Measurements from ENCODE around the gene CPSF4L.

CPSF4L gene

DNA sequence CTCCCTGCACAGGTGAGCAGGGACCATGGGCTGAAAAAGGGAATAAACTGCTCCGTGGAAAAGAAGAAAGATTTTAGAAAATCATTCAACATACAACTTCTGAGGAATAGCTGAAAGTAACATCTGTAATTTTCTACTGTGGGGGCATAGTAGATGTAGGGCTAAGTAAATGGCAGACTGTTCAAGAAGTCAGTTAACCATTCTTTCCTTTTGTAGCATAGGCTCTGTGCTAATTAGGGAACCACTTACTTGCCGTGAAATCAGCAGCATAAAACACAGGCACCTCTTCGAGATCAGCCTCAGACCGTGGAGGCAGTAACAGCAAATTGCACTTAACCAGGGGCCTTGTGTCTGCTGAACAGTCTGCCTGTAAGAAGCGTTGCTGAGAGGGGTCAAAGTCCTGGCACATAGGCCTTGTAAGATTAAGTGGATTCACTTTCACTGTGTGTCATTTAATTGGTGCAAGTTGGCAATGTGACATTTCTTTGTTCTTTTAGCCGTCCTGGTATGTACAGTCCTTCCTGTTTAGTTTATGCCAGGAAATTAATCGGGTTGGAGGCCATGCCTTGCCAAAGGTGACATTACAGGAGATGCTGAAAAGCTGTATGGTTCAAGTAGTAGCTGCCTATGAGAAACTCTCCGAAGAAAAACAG, 58.4 kb downstream of the CPSF4L start:
- no peak for TF ChIP-seq MYC (IDR thresholded peaks at IDR 0.05; ENCODE audit: low read depth, low read length)
- TF ChIP-seq, protein P1, sequence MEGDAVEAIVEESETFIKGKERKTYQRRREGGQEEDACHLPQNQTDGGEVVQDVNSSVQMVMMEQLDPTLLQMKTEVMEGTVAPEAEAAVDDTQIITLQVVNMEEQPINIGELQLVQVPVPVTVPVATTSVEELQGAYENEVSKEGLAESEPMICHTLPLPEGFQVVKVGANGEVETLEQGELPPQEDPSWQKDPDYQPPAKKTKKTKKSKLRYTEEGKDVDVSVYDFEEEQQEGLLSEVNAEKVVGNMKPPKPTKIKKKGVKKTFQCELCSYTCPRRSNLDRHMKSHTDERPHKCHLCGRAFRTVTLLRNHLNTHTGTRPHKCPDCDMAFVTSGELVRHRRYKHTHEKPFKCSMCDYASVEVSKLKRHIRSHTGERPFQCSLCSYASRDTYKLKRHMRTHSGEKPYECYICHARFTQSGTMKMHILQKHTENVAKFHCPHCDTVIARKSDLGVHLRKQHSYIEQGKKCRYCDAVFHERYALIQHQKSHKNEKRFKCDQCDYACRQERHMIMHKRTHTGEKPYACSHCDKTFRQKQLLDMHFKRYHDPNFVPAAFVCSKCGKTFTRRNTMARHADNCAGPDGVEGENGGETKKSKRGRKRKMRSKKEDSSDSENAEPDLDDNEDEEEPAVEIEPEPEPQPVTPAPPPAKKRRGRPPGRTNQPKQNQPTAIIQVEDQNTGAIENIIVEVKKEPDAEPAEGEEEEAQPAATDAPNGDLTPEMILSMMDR (IDR thresholded peaks at IDR 0.05; ENCODE audit: low read depth, low read length): no peak
- TF ChIP-seq, protein P2, sequence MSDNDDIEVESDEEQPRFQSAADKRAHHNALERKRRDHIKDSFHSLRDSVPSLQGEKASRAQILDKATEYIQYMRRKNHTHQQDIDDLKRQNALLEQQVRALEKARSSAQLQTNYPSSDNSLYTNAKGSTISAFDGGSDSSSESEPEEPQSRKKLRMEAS (IDR thresholded peaks at IDR 0.05; ENCODE audit: low read depth, low read length): no peak
- no peak for TF ChIP-seq POLR2A (IDR thresholded peaks at IDR 0.05; ENCODE audit: extremely low read depth, insufficient read length)
- DNase-seq (ENCODE audit: low read depth): no peak
- no peak overlapping the region for H3K4me3 ChIP-seq (ENCODE audit: low read depth, low read length)

DNA sequence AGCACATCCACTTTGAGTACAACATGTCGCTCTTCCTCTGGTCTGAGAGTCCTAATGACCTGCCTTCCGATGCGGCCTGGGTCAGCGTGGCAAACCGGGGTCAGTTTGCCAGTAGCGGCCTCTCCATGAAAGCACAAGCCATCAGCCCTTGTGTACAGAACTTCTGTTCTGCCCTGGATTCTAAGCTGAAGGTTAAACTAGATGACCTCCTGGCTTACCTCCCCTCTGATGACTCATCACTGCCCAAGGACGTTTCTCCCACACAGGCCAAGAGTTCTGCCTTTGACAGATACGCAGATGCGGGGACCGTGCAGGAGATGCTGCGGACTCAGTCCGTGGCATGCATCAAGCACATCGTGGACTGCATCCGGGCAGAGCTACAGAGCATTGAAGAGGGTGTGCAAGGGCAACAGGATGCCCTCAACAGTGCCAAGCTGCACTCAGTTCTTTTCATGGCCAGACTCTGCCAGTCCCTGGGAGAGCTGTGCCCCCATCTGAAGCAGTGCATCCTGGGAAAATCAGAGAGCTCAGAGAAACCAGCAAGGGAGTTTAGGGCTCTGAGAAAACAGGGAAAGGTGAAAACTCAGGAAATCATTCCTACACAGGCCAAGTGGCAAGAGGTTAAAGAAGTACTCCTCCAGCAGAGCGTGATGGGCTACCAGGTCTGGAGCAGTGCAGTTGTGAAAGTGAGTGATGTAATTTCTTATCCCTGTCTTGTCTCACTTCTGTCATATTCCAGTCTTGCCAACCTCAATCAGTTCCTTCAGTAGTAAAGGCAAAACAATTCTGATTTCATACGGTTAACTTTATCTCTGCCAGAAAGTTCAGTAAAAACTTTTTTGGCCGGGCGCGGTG, 60.2 kb downstream of the CPSF4L start:
- DNase-seq (ENCODE audit: low read depth): peak; percentile 23
- TF ChIP-seq, protein P1 (IDR thresholded peaks at IDR 0.05; ENCODE audit: low read depth, low read length): no peak
- TF ChIP-seq POLR2A (IDR thresholded peaks at IDR 0.05; ENCODE audit: extremely low read depth, insufficient read length) (no peak), MYC (IDR thresholded peaks at IDR 0.05; ENCODE audit: low read depth, low read length) (no peak)
- TF ChIP-seq, protein P2 (IDR thresholded peaks at IDR 0.05; ENCODE audit: low read depth, low read length): no peak
- no peak overlapping the region for H3K4me3 ChIP-seq (ENCODE audit: low read depth, low read length)

DNA sequence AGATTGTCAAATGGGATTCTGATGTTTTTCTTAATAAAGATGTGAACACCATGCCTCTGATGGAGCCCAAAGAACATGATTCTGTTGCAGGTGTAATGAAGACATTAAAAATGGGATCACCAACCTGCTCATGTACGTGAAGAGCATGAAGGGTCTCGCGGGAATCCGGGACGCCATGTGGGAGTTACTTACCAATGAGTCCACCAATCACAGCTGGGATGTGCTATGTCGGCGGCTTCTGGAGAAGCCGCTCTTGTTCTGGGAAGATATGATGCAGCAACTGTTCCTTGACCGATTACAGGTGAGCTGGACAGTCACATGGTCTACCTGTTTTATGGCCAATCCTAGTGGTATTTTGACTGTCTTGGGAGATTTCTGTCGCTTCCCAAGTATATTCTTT, 61.2 kb downstream of the CPSF4L start:
- no peak for DNase-seq (ENCODE audit: low read depth)
- TF ChIP-seq, protein P1 (IDR thresholded peaks at IDR 0.05; ENCODE audit: low read depth, low read length): no peak
- TF ChIP-seq, protein P2 (IDR thresholded peaks at IDR 0.05; ENCODE audit: low read depth, low read length): no peak
- TF ChIP-seq MYC (IDR thresholded peaks at IDR 0.05; ENCODE audit: low read depth, low read length) (no peak), POLR2A (IDR thresholded peaks at IDR 0.05; ENCODE audit: extremely low read depth, insufficient read length) (no peak)

DNA sequence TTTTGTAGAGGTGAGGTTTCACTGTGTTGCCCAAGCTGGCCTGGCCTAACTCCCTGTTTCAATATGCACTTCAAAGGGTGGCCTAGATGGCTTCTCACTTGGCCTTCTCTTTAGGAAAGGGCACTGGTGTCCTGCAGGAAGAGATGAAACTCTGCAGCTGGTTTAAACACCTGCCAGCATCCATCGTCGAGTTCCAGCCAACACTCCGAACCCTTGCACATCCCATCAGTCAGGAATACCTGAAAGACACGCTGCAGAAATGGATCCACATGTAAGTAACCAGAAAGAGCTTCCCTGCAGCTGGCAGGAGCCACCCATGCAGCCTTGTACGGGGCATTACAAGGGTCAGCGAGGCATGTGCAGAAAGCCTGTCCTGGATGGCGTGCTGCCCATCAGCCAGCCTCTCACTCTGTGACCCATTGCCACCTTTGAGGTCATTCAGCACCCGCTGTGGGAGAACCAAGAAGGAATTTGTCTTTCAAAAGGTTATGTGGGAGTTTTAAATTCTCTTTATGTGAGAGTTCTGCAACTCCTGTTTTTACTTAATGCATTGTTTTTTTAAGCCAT, 61.8 kb downstream of the CPSF4L start:
- TF ChIP-seq POLR2A (IDR thresholded peaks at IDR 0.05; ENCODE audit: extremely low read depth, insufficient read length) (no peak), MYC (IDR thresholded peaks at IDR 0.05; ENCODE audit: low read depth, low read length) (no peak)
- TF ChIP-seq, protein P1 (IDR thresholded peaks at IDR 0.05; ENCODE audit: low read depth, low read length): no peak
- TF ChIP-seq, protein P2 (IDR thresholded peaks at IDR 0.05; ENCODE audit: low read depth, low read length): no peak
- no peak for DNase-seq (ENCODE audit: low read depth)
- no peak overlapping the region for H3K4me3 ChIP-seq (ENCODE audit: low read depth, low read length)

More for the DNA sequence above, 61.2 kb downstream of the CPSF4L start:
- H3K4me3 ChIP-seq (ENCODE audit: low read depth, low read length): no peak overlapping the region

DNA sequence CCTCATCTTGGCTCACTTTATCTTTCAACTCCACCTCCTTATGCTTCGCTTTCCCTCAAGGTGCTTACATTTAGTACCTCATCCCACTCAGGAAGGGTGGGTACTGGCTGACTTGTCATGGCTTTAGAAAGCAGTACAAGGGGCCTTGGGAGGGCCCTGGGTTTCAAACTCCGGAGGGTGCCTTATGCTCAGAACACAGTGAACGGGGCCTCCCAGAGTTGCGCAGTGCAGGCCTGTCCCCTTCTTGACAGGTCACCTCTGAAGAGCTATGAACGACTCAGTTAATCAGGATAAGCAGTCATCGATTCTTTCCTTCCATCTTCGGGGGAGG, 62.8 kb downstream of the CPSF4L start:
- H3K4me3 ChIP-seq (ENCODE audit: low read depth, low read length): no peak overlapping the region
- TF ChIP-seq MYC (IDR thresholded peaks at IDR 0.05; ENCODE audit: low read depth, low read length) (no peak), POLR2A (IDR thresholded peaks at IDR 0.05; ENCODE audit: extremely low read depth, insufficient read length) (no peak)
- TF ChIP-seq, protein P2 (IDR thresholded peaks at IDR 0.05; ENCODE audit: low read depth, low read length): no peak
- TF ChIP-seq, protein P1 (IDR thresholded peaks at IDR 0.05; ENCODE audit: low read depth, low read length): no peak
- no peak for DNase-seq (ENCODE audit: low read depth)

Measured in NB4 (cell line).